RWPE1 (cell line): Measurements from ENCODE around the gene WDR4.
"Not testable (repeated sequence)": the region's sequence is repeated elsewhere in the genome, so short reads cannot be mapped to it uniquely, and the experiment has no call there.

Experiments
- CTCF ChIA-PET: fragments of 350-600 bp; sonication (Branson Sonifier 250); formaldehyde crosslinking; extraction: SDS; loops from one replicate; lab custom pipeline; 2021; lab: Yijun Ruan, JAX
- POLR2A ChIA-PET: fragments of 400-600 bp; formaldehyde crosslinking; extraction: SDS; loops from one replicate; lab custom pipeline; 2020; ENCODE audit warnings: antibody characterized with exemption; ENCODE audit not compliant: low non-redundant PET; lab: Yijun Ruan, JAX
- DNase-seq: peaks from one replicate; pipeline ENCODE4 v3.0.0; 2012; ENCODE audit warnings: low spot score
- H3K27ac ChIP-seq: fragments of 450-650 bp; 2 replicates; pipeline ENCODE4 v1.5.1; 2017
- TF ChIP-seq, protein P1 (sequence below): fragments of 450-650 bp; conservative IDR thresholded peaks from 2 replicates; pipeline ENCODE4 v1.5.1; 2017; ENCODE audit warnings: low read depth, mild to moderate bottlenecking

Gene WDR4

DNA sequence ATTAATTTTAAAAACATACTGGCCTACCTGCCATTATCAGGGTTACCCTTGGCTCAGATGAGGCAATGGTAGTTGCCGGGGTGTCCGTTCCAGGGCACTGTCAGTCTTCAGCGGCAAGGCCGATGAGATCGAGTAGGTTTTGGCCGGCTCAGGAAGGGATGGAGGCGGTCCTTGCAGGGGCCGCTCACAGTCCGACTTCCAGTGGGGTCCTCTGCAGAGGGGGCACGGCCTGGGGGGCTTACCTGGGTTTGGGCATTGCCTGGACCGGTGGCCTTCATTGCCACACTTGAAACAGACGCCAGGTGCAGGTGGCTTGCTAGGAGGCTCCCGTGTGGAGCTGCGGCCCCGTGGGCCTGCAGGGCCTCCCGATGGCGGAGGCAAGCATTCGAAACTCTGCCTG lies 43.6 kb upstream of the WDR4 start:
- CTCF ChIA-PET, result no interaction called here
- TF ChIP-seq, protein P1, sequence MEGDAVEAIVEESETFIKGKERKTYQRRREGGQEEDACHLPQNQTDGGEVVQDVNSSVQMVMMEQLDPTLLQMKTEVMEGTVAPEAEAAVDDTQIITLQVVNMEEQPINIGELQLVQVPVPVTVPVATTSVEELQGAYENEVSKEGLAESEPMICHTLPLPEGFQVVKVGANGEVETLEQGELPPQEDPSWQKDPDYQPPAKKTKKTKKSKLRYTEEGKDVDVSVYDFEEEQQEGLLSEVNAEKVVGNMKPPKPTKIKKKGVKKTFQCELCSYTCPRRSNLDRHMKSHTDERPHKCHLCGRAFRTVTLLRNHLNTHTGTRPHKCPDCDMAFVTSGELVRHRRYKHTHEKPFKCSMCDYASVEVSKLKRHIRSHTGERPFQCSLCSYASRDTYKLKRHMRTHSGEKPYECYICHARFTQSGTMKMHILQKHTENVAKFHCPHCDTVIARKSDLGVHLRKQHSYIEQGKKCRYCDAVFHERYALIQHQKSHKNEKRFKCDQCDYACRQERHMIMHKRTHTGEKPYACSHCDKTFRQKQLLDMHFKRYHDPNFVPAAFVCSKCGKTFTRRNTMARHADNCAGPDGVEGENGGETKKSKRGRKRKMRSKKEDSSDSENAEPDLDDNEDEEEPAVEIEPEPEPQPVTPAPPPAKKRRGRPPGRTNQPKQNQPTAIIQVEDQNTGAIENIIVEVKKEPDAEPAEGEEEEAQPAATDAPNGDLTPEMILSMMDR, result no peak
- POLR2A ChIA-PET, result no interaction called here
- no peak overlapping the region for H3K27ac ChIP-seq
- no peak for DNase-seq

DNA sequence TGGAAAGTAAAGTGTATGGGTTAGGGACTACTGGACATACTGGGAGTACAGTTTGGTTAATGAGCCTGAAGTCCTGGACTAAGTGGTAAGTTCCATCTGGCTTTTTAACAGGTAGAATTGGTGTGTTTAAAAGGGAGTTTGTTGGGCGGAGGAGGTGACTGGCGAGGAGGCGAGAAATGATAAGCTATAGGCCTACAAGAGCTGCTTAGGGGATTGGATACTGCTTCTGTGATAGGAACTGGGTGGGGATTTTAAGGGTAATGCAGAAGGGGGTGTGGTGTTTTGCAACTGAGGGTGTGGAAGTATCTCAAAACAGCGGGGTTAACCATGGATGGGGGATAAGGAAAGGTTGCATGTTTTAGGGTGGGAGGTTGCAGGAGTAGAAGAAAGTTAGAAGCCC lies 42.6 kb upstream of the WDR4 start:
- TF ChIP-seq, protein P1, result no peak
- ChIA-PET CTCF (no interaction called here), POLR2A (no interaction called here)

DNA sequence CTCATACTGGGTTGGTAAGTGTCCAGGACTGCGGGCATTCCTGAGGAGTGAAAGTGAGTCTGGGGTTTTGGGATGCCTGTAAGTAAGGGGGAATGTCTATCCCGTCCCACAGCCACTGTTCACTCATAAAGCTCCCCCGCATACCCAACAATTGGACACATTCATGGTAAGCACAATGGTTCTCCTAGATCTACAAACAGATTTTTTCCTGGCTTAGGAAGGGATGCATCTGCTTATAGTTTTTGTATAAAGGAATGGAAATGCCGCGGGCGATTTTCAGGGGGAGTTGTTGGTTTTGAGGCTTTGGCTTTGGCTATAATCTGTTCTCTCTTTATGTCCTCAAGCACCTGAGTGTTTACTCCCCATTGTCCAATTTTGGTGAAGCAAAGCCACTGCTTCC lies 39.0 kb upstream of the WDR4 start:
- POLR2A ChIA-PET, result no interaction called here
- TF ChIP-seq, protein P1, result no peak
- DNase-seq, result no peak
- no peak overlapping the region for H3K27ac ChIP-seq
- CTCF ChIA-PET, result no interaction called here

More for the DNA sequence above, 42.6 kb upstream of the WDR4 start:
- no peak overlapping the region for H3K27ac ChIP-seq
- DNase-seq, result no peak

DNA sequence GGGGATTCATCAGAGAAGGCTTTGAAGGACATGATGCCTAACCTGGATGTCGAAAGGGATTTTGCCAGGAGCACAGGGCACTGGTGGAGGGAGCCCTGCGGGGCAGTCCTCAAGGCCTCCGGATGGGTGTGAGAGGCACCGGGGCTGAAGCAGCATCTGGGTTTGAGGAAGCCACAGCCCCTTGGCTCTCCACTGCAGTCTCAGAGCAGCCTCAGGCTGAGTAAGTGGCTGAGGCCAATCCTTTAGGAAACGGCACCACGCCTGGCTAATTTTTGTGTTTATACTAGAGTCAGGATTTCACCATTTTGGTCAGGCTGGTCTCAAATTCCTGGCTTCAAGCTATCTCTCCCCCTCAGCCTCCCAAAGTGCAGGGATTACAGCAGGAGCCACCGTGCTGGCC lies 34.1 kb upstream of the WDR4 start:
- peak overlapping the region; percentile 31 for H3K27ac ChIP-seq
- TF ChIP-seq, protein P1, result no peak
- no peak for DNase-seq
- ChIA-PET POLR2A (no interaction called here), CTCF (no interaction called here)

DNA sequence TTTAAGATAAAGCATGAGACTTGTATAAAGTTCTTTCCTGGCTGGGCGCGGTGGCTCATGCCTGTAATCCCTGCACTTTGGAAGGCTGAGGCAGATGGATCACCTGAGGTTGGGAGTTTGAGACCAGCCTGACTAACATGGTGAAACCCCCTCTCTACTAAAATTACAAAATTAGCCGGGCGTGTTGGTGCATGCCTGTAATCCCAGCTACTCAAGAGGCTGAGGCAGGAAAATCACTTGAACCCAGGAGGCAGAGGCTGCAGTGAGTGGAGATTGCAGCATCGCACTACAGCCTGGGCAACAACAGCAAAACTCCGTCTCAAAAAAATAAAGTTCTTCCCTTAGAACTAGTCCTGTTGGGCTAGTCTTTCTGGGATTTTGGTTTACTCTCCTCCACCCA lies 32.6 kb upstream of the WDR4 start:
- DNase-seq, POLR2A ChIA-PET: not testable (repeated sequence)
- CTCF ChIA-PET, result interaction anchor here (0.7 kb wide), 1 partner anchor 289 kb away, joined by 3 read pairs; no protein-coding TSS in a partner anchor
- H3K27ac ChIP-seq, result peak overlapping the region; percentile 45

DNA sequence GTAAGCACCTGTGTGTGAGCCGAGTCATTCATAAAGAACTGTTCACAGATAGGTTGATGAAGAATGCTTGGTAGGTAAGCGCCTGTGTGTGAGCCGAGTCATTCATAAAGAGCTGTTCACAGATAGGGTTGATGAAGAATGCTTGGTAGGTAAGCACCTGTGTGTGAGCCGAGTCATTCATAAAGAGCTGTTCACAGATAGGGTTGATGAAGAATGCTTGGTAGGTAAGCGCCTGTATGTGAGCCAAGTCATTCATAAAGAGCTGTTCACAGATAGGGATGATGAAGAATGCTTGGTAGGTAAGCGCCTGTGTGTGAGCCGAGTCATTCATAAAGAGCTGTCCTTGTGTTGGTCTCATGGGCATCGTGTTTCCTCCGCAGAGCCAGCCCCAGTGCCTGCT lies 29.1 kb upstream of the WDR4 start:
- H3K27ac ChIP-seq, DNase-seq, POLR2A ChIA-PET, CTCF ChIA-PET: not testable (repeated sequence)

DNA sequence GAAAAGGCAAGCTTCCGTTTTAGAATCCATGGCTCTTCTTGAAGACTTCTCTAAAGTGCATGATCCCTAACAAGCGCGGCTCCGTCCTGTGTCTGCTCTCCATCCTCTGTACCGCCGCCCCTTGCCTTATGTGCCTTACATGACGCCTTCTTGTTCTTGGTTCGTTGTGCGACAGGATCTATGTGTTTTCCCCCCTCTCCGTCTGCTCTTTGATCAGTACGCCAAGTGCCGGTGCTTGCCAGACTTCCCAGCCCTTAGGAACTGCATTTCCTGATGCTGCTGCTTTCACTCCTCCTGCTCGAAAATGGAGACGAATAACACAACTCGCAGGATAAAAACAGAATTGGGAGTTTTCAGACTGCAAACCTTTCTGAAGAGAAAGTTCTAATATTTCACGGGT lies 26.9 kb upstream of the WDR4 start:
- no peak overlapping the region for H3K27ac ChIP-seq
- DNase-seq, result no peak
- ChIA-PET CTCF (no interaction called here), POLR2A (no interaction called here)
- TF ChIP-seq, protein P1, result no peak

DNA sequence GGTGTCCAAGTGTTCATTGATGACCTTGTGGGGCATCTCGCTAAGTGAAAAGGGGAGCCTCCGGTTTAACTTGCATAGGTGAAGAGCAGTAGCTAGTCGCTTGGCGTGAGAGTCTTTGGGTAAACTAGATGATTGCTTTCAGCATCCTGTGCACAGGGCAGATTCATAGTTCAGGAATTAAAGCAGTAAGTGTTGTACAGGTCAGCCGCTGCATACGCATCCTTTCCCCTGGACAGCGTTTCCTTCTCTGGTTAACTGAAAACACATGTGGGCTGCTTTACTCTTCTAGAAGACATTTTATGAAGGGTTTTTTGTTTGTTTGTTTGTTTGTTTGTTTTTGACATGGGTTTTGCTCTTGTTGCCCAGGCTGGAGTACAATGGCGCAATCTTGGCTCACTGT lies 25.9 kb upstream of the WDR4 start:
- H3K27ac ChIP-seq, result no peak overlapping the region
- TF ChIP-seq, protein P1, result no peak
- CTCF ChIA-PET, result no interaction called here
- POLR2A ChIA-PET, result no interaction called here
- DNase-seq, result no peak
